ENCODE data around the gene SPNS2.

The SPNS2 gene

DNA sequence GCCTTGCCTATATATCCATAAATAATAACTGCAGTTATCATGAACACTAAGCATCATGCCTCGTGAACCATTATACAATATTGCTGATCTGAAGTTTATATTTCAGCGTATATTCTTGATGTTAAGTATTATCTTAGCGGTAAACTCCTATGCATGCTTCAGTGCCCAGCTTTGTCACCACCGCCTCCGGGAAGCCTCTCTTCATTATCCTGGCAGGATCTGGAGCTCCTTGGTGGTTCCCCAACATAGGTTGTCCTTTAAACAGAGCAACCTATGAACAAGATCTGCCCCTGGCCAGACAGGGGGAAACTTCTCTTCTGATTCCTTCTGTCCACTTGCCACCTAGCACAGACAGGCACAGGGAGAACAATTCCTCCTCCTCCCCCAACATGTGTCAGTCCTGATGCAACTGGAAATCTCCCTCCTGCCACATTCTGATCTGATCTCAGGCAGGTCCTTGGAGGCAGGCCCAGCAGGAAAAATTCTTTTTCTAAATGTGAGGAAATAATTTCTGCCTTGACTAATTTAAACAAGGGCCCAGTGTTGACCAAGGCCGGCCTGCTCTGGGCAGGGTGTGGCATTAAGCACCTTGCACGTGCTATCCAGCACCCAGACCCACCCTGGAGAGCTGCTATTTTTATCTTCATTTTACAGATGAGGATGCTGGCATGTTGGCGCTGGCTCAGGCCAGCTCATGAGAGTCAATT is 22.4 kb downstream of the SPNS2 start:
- no peak for DNase-seq

DNA sequence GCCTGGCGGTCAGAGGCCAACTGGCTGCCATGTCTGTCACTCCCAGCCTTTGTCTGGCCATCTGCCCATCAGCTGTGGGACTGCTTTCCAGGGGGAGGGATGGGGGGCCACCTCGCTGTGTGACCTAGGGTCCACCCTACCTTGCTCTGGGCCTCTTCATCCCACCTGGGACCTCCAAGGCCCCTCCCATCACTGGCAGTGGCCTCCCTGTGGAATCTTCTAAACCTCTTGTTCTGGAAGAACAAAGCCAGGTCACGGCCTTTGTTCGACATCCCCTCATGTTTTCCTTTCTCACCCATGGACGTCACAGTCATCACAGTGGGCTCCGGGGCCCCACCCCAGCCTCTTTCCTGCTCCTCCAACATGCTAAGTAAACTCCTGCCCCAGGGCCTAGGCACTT is 24.0 kb downstream of the SPNS2 start:
- DNase-seq = no peak

DNA sequence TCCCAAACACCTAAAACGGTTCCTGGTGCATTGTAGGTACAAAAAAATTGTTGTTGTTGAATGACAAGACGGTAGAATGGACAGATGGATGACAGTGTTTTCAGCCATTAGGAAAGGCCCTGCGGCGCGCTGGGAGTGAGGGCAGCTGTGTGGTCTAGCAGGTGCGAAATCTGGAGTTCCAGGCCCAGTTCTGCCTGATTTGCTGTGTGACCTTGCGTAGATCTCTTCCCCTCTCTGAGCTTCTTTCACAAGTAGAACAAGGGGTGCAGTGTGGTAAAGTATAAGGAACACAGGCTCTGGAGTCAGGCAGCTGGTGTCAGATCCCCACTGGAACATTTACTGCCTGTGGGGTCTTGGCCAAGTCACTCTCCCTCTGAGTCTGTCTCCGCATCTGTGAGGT is 25.3 kb downstream of the SPNS2 start:
- no peak for DNase-seq

DNA sequence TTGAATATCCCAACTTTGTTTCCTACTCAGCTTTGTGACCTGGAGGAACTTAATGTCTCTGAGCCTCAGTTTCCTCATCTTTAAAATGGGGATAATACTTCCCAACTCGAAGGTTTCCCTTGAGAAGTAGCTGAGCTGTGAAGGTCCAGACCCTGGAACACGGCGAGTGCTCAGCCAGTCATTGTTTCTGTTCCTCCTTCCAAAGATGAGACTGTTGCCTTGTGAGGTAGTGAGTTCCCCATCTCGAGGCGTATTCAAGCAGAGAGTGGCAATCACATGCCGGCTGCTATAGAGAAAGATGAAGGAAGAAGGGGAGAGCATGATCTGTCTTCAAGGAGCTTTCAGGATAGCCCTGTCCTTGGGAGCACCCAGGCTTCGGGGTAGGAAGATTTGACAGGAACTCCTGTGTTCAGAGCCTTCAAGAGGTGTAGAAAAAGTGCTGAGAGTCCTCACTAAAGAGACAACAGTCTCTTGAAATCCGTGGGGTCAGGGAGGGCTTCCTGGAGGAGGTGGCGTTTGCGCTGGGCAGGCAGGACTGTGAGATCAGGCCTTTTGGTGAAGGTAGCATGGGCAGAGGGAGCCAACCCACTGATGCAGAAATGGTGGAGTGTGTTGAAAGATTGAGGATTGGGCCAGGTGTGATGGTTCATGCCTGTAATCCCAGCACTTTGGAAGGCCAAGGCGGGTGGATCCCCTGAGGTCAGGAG is 27.2 kb downstream of the SPNS2 start:
- peak; percentile 8 to 56 for DNase-seq

DNA sequence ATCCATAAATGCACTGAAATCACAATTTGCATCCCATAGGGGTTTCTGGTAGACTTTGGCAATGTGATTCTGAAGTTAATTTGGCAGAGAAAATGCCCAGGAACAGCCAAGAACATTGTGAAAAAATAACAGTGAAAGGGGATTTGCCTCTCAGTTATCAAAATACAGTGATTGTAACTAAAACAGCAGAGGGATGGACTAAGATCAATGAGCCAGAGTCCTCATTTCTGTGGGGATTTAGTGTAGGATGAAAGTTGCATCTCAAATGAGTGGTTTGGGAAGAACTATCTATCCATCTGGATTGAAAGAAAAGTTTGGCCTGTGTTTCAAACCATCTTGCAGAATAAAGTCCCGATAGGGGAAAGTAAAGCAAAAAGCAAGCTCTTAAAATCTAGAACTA is 28.5 kb downstream of the SPNS2 start:
- no peak for DNase-seq

DNA sequence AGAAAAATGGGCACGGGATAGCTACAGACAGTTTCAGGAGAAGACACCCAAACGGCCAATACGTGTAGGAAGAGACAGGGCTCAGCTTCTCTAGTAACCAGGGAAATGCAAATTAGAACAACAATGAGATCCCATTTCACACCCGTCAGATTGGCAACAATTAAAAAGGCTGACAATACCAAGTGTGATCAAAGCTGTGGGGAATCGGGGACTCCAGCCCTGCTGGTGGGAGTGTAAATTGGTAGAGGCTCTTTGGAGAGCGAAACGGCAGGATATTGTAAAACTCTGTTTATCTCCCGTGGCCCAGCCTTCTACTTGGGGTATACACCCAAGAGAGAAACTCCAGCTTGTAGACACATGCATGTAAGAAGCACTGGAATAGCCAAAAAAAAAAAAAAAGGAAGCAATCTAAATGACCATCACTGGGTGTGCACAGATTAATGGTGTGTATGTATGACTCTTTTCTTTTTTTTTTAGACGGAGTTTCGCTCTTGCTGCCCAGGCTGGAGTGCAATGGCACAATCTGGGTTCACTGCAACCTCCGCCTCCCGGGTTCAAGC is 29.0 kb downstream of the SPNS2 start:
- no peak for DNase-seq

DNA sequence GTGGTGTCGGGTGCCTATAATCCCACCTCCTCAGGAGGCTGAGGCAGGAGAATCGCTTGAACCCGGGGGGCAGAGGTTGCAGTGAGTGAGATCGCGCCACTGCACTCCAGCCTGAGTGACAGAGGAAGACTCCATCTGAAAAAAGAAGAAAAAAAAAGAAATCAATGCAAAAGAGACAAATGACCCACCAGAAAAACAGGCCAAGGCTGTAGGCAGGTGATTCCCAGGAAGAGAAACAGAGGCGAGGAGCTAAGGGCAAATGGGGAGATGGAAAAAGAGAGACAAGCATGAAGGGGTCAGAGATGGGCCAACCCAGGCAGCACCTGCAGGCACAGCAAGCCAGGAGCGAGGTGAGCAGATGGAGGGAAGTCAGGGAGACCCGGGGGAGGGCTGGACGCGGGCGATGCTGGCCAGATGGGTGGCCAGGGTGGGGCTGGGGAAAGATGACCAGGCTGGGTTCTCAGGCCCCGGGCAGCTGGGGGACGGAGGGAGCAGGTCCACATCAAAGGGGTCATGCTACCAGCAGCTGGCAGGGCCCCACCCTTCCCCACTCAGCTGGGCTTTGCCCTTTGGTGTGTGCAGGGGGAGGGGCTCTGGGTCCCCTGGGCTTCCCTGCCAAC is 31.0 kb downstream of the SPNS2 start:
- no peak for DNase-seq

DNA sequence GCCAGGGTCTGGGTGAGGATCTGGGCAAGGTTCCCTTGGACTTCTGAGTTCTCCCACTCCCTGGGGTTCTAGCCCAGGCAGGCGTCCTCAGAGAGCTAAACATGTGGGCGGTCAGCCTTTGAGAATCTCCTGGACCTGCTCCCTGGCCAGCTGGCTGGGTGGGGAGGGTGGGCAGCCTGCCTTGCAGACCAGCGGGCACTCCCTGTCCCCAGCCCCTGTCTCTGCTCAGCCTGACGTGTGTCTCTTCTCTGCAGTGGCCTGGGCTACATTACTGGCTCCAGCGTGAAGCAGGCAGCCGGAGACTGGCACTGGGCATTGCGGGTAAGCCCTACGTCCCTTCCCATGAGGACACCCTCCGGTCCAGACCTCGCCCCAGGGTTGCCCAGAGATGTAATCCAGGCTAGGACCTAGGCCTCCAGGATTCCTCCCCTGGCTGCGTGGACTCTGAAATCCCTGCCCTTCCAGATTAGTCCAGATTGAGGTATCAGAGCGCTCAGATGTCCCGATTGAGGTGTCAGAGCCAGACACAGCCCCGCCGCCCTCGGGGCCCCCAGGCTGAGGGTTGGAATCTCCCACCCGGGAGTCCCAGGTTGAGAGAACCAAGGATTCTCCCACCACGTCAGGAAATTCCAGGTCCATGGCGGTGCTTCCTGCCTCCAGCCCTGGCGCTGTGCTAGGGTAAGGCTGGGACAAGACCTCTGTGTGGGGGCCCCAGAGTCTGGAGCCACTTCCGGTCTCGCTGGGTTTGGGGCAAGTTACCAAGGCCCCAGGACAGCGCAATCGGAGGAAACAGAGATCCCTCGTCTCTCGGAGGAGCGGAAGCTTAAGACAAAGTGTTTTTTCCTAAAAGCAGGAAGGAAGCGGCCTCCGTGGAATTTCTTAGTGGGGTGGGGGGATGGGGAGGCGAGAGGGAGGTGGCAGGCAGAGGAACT is 32.4 kb downstream of the SPNS2 start:
- DNase-seq = no peak

DNA sequence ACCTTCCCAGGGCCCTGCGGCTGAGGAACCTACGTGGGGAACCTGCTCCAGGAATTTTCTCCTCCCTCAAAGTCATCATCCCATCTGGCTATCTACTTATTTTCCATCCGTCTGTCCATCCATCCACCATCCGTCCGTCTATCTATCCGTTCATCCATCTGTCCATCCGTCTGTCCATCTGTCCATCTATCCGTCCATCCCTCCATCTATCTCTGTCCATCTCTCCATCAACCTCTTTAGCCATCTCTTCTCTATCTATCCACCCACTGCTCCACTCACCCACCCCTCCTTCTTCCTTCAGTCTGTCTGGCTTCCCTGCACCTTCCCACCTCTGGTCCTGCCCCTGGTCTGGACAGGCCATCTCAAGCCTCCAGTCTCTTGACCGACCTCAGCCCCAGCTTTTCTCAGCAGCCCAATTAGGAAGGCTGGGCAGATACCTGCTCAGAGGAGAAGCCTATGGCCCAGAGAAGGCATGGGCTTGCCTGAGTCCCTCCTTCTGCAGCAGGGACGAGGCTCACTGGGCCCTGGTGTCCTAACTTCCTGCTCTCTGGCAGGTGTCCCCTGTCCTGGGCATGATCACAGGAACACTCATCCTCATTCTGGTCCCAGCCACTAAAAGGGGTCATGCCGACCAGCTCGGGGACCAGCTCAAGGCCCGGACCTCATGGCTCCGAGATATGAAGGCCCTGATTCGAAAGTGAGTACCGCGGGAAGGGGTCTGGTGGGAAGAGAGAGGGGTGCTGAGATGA is 33.5 kb downstream of the SPNS2 start:
- no peak for DNase-seq

DNA sequence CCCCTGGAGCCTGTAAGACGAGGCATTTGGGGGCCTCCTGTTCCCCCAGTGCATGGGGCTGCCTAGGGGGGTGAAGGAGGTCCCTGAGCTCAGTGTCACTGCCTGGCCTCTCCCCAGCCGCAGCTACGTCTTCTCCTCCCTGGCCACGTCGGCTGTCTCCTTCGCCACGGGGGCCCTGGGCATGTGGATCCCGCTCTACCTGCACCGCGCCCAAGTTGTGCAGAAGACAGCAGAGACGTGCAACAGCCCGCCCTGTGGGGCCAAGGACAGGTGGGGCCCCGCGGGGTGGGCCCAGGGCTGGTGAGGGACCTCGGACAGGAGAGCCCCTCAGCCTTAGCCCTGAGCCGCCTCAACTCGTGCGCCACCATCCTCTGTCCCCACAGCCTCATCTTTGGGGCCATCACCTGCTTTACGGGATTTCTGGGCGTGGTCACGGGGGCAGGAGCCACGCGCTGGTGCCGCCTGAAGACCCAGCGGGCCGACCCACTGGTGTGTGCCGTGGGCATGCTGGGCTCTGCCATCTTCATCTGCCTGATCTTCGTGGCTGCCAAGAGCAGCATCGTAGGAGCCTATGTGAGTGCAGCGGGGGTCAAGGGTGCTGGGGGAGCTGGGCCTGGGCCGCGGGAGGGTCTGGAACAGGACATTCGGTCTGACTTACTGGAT is 34.3 kb downstream of the SPNS2 start:
- DNase-seq = no peak

DNA sequence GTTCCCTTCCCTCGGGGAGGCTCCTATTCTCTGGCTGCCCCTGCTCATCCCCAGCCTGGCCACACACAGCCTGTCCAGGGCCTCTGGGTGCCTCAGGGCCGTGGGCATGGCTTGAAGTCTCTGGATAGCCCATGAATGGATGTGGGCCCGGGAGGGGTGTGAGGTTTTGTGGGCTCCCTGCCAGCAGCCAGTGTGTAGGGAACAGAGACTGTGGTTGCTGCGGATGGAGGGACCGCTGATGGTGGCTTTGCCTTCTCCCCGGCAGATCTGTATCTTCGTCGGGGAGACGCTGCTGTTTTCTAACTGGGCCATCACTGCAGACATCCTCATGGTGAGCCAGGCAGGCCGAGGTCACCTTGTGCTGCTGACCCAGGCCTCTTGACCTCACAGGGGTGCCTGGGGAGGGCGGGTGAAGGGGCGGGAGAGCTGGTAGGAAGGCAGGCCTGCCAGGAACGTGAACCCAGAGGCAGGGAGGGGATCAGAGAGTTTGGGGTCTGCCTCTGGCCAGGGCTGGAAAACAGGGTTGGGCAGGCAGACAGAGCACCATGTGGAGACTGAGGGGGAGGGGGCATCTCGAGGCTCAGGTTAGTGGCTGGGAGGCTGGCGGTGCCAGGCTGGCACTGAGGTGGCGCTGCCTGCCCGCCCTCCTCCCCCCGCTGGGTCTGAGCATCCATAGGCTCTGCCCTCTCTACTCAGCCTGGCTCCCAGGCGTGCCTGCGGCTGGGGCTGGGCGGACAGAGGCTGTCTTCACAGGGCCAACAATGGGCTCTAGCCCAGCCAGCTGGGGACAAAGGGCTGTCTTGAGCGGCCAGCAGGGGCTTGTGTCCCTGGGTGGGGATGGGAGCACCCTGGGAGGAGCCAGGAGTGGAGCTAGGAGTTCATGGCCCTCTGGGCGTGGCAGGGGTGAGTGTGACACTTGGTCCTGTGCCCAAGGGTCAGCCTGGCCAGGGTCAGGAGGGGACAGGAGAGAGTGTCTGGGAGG is 35.1 kb downstream of the SPNS2 start:
- no peak for DNase-seq

DNA sequence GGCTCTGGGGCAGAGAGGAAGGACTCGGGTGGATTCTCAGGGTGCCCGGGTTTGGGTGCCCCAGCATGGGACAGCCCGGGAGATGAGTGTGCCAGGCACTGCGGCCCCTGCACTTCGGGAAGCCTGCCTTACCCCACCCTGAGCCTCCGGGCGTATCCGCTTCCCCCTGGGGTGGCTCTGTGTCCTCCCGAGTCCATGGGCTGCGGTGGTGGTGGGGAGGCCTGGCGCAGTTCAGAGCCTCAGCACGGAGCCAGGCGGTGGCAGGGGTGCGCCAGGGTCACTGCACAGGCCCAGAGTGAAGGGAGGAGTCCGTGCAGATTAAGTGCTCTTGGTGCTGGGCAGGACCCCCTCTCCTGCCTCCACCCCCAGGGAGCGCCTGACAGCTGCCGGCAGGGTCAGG is 35.8 kb downstream of the SPNS2 start:
- no peak for DNase-seq

DNA sequence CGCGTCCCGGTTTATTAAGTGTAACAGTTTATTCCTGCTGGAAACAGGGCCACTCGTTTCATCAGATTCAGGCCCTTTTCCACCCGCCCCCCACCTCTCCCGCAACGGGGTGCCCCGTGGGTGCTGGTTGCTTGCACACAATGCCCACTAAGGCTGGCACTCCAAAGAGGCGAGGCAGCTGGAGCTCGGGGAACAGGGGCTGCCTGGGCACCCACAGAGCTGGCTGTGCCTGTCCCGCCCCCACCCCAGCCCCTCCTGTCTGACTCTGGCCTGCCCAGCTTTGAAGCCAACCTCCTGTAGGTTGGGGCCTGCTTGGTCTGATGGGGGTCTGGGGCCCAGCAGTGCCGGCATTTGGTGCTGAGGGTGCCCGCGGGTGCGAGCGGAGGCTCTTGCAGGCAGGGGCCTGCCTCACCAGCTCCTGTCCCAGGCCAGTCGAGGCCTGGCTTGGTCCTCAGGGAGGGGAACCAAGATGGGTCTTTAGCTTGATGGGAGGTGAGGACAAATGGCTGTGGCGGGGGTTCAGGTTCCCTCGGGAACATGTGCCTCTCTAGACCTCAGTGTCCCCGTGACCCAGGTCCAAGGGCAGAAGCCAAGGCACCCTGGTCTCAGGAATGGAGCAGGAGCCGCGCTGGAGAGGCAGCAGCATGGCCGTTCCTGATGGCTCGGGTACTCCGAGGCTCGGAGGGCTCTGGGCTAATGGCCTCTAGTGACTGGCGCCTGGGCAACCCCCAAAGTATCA is 36.4 kb downstream of the SPNS2 start:
- DNase-seq = no peak

DNA sequence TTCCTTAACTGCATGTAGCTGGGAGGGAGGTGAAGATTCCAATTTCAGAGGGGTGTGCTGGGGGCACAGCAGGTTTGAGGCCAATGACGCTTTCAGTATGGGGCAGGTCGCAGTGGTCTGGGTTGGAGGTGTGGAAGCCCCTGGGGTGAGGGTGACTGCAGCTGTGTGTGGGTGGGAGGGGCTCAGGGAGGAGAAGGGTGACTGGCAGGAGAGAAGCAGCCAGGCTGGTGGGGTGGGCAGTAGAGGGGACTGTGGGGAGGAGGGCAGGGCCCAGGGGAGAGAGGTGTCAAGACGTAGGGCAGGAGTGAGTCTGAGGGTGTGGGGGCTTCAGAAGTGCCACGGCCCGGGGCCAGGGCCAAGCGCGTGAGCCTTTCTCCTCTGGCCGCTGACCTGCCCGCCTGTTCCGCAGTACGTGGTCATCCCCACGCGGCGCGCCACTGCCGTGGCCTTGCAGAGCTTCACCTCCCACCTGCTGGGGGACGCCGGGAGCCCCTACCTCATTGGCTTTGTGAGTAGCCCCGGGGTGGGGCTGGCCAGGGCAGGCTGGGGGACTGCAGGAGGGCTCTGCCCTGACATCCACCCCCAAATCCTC is 37.1 kb downstream of the SPNS2 start:
- no peak for DNase-seq

DNA sequence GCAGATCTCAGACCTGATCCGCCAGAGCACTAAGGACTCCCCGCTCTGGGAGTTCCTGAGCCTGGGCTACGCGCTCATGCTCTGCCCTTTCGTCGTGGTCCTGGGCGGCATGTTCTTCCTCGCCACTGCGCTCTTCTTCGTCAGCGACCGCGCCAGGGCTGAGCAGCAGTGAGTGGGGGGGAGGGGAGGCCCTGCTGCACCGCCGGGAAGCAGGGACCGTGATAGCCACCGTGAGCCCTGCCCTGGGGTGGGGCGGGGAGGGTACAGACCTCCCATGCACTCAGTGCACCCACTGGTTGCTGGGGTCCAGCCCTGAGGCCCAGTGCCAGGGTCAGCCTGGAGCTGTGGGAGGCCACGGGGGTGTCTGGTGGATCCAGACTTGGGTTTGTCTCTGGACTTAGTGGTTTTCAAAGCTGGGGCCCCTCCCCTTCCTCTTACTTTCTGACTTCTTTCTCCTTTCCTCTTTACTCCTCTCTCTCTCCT is 37.6 kb downstream of the SPNS2 start:
- DNase-seq = no peak

DNA sequence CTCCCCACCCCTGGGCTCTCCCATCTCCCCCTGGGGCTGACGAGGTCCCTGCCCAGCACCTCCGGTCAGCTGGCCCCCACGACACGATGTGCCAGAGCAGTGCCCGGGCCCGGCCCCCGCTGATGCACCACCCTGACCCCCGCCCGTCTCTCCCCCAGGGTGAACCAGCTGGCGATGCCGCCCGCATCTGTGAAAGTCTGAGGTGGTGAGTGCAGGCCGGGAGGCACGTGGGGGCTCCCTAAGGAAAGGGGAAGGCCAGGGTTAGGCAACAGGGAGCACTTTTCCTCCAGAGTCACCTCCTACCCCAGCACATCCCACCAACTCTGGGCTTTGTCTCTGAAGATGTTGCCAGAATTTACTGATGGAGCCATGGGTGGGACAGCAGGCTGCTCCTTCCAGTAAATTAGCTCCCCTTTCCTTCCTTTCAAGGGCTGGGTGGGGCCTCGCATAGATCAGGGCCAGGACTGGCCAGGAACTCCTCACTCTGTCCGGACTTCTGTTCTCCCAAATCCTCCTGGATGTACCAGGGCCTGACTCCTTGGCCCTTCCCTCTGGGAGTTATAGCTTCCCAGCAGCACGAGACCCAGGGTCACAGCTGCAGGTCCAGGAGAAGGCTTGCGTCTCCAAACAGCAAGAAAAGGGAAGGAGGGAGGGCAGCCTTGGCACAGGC is 38.2 kb downstream of the SPNS2 start:
- DNase-seq = peak; percentile 15 to 45

DNA sequence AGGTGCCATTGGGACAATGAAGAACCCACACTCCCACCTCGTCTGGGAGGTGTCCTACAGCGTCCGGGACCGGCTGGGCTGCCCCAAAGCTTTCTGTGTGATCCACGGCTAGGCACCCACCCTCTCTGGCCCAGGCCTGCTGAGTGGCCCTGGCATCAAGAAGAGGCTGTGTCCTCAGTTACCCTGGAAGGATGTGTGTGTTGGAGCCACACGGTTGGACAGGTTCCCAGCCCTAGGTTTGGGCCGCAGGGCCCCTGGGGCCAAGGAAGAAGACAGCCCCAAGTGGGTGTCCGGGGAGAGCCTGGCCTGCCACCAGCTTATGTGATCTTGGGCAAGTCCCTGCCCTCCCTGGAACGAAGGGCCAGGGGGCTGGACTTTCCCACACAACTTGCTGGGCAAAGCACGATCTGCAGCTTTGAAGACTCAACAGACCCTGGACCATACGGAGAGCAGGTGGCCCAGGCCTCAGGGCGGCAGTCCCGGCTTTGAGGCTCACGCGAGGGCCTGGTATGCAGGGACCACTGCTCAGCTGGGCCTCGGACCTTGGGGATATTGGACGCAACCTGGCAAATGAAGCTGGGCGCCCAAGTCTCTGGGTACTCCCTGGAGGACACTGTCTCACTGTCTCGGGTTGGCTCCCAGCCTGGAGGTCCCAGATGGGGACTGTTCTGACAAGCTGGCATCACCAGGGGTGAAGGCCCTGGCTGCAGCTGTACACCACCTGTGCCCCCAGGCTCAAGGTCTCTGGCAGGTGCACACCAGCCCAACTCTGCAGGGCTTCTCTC is 39.0 kb downstream of the SPNS2 start:
- DNase-seq = no peak

Measured in inflammatory macrophage (primary cell).